ENCODE results near the gene UTS2R. TPM values are rescaled to one million over a fixed set of nuclear protein-coding genes. Genes with fewer than 3 reads are reported as not detected.
"Not testable (repeated sequence)": the region's sequence is repeated elsewhere in the genome, so short reads cannot be mapped to it uniquely, and the experiment has no call there.

UTS2R gene
- total and polyA plus RNA-seq, 5 donors = 1.0 to 7.5 (median 4.5) TPM

- H3K27me3 ChIP-seq (ENCODE audit: control insufficient read depth, insufficient read depth); ATAC-seq; H3K4me1 ChIP-seq (ENCODE audit: control insufficient read depth, insufficient read depth, low read length); H3K27ac ChIP-seq (ENCODE audit: low read length); intact Hi-C loops (cut with DNase I); H3K4me3 ChIP-seq (ENCODE audit: low read length); DNase-seq; H3K9me3 ChIP-seq (ENCODE audit: control insufficient read depth, low read length): not testable (repeated sequence)
- 90% methylated on average over 11 of the region's 11 CpGs for WGBS
Observed at GRCh38 chr17:82347994-82348393, 23.6 kb upstream of the UTS2R start.

DNA sequence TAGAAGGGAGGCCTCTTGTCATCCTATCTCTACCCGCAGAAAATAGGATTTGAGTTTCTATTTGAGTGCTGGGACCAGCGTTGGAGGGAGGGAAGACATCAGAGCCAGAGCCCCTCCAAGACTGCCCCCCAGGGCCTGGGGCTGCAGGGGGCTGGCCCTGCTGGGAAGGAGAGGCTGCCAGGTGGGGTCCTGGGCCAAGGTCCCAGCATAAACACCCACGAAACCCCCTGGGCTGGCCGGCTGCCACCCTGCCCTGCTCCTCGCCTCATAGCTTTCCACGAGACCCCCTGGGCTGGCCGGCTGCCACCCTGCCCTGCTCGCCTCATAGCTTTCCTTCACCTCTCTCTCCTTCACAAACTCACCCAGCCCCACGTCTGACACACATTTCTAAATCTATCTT lies 23.1 kb upstream of the UTS2R start:
- Histone ChIP-seq H3K4me1 (ENCODE audit: control insufficient read depth, insufficient read depth, low read length) (no peaks in the 10 kb centered on the region), H3K4me3 (ENCODE audit: low read length) (no peak overlapping the region), H3K27me3 (ENCODE audit: control insufficient read depth, insufficient read depth) (no peaks in the 10 kb centered on the region), H3K27ac (ENCODE audit: low read length) (no peak overlapping the region), H3K9me3 (ENCODE audit: control insufficient read depth, low read length) (no peaks in the 10 kb centered on the region)
- ATAC-seq (no peak), DNase-seq (peak in 1 of 3 donors; percentile 57)
- WGBS = 61% methylated on average over 9 of the region's 9 CpGs
- intact Hi-C loops (cut with DNase I) = no loop called here

DNA sequence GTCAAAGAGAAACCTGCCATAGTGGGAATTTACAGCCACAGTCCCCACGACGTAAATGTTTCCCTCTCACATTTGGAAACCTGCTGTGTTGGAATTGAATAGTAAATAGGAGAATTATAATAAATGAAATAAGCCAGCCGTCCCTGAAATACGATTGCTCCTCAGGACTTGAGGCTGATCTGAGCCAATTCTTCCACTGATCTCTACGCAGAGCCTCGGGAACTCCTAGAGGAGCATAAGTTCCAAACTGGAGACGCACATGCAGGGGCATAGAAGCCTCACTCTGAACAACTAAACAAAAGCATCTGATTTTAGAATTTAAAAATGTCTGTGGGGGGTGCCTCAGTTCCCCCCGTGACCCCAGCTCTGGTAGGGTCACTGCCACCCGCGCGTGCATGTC lies 22.7 kb upstream of the UTS2R start:
- DNase-seq = no peak
- 50% methylated on average over 11 of the region's 11 CpGs for WGBS

DNA sequence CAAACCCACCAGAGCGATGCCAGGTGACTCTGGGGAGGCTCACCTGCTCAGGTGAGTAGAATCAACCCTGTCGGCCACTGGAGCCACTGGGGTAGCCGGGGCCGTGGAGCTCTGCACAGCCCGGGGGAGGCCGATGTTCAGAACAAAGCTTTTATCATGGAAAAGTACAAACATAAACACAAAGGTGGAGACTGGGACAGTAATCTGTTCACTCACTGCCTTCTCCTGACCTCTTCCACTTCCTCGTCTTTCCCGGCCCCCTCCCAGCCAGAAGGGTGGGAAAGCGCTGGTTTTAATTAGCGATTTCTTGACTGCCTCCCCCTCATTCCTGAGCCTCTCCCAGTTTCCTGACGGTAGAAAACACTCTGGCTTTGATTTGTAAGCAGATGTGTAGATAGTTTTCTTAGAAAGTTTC lies 22.3 kb upstream of the UTS2R start:
- DNase-seq = peak in 1 of 3 donors; percentile 31
- no peak overlapping the region for H3K27ac ChIP-seq (ENCODE audit: low read length)
- no peaks in the 10 kb centered on the region for H3K9me3 ChIP-seq (ENCODE audit: control insufficient read depth, low read length)
- WGBS = 35% methylated on average over 11 of the region's 11 CpGs
- no peaks in the 10 kb centered on the region for H3K27me3 ChIP-seq (ENCODE audit: control insufficient read depth, insufficient read depth)
- no peaks in the 10 kb centered on the region for H3K4me1 ChIP-seq (ENCODE audit: control insufficient read depth, insufficient read depth, low read length)
- intact Hi-C loops (cut with DNase I) = no loop called here
- ATAC-seq = no peak
- H3K4me3 ChIP-seq (ENCODE audit: low read length) = no peak overlapping the region

More for the DNA sequence above, 22.7 kb upstream of the UTS2R start:
- no peak for ATAC-seq
- intact Hi-C loops (cut with DNase I) = no loop called here
- Histone ChIP-seq H3K4me3 (ENCODE audit: low read length) (no peak overlapping the region), H3K27ac (ENCODE audit: low read length) (no peak overlapping the region), H3K9me3 (ENCODE audit: control insufficient read depth, low read length) (no peaks in the 10 kb centered on the region), H3K4me1 (ENCODE audit: control insufficient read depth, insufficient read depth, low read length) (no peaks in the 10 kb centered on the region), H3K27me3 (ENCODE audit: control insufficient read depth, insufficient read depth) (no peaks in the 10 kb centered on the region)

DNA sequence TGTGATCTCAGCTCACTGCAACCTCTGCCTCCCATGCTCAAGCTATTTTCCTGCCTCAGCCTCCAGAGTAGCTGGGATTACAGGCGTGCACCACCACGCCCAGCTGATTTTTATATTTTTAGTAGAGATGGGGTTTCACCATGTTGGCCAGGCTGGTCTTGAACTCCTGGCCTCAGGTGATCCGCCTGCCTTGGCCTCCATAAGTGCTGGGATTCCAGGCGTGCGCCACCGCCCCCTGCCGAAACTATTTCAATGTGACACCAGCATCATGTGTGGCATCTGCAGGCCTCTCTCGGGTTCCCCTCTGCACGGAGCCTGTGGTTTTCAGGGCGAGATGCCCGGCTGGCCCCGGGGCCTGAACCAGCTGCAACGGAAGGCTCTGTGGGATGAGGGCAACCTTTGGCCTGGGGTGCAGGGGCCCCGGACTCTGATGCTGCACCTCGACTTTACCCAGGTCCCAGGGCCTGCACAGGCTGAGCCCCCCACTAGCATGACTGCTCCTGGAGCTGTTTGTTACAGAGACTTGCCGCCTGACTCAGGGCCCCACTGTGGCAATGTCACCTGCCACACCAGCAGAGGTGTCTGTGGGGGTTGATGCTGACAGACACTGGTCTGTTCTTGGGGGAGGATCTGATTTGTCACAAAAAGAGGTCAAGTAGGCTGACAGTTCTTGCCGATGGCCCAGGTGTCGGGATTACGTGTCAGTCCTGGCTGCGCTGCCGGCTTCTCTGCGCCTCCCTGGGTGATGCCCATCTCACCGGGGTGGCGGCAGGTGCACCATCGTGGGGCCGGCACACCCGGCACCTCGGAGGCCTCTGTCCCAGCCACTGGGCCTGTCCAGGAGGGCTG lies 21.2 kb upstream of the UTS2R start:
- intact Hi-C loops (cut with DNase I) = loop anchor here (1.0 to 10.0 kb wide), 5 partner anchors 64 to 424 kb away; partner anchors contain the start of genes HEXD (in 2 of the 4) and OGFOD3 (in 2 of the 4)
- Histone ChIP-seq H3K27me3 (ENCODE audit: control insufficient read depth, insufficient read depth) (no peaks in the 10 kb centered on the region), H3K9me3 (ENCODE audit: control insufficient read depth, low read length) (no peaks in the 10 kb centered on the region), H3K4me3 (ENCODE audit: low read length) (no peak overlapping the region), H3K27ac (ENCODE audit: low read length) (no peak overlapping the region), H3K4me1 (ENCODE audit: control insufficient read depth, insufficient read depth, low read length) (no peaks in the 10 kb centered on the region)
- DNase-seq (no peak), ATAC-seq (no peak)
- WGBS = 86% methylated on average over 28 of the region's 28 CpGs

GRCh38 chr17:82351254-82351712 lies 20.3 kb upstream of the UTS2R start:
- intact Hi-C loops (cut with DNase I) = loop anchor here (1.0 to 10.0 kb wide), 5 partner anchors 63 to 424 kb away; partner anchors contain the start of genes HEXD (in 2 of the 4) and OGFOD3 (in 2 of the 4)
- Histone ChIP-seq H3K27ac (ENCODE audit: low read length) (no peak overlapping the region), H3K27me3 (ENCODE audit: control insufficient read depth, insufficient read depth) (no peaks in the 10 kb centered on the region), H3K9me3 (ENCODE audit: control insufficient read depth, low read length) (no peaks in the 10 kb centered on the region), H3K4me1 (ENCODE audit: control insufficient read depth, insufficient read depth, low read length) (no peaks in the 10 kb centered on the region), H3K4me3 (ENCODE audit: low read length) (no peak overlapping the region)
- WGBS = 62% methylated on average over 21 of the region's 21 CpGs
- ATAC-seq (peak; percentile 4 to 14), DNase-seq (no peak)

- H3K27ac ChIP-seq (ENCODE audit: low read length) = no peak overlapping the region
- no peak overlapping the region for H3K4me3 ChIP-seq (ENCODE audit: low read length)
- ATAC-seq = peak; percentile 72 to 87
- intact Hi-C loops (cut with DNase I) = loop anchor here (1.0 to 10.0 kb wide), 5 partner anchors 62 to 423 kb away; partner anchors contain the start of genes HEXD (in 2 of the 4) and OGFOD3 (in 2 of the 4)
- no peaks in the 10 kb centered on the region for H3K9me3 ChIP-seq (ENCODE audit: control insufficient read depth, low read length)
- peak; percentile 85 to 93 (median 86) for DNase-seq
- no peaks in the 10 kb centered on the region for H3K4me1 ChIP-seq (ENCODE audit: control insufficient read depth, insufficient read depth, low read length)
- no peaks in the 10 kb centered on the region for H3K27me3 ChIP-seq (ENCODE audit: control insufficient read depth, insufficient read depth)
- 40% methylated on average over 26 of the region's 26 CpGs for WGBS
Observed at GRCh38 chr17:82351713-82352488, 19.7 kb upstream of the UTS2R start.

DNA sequence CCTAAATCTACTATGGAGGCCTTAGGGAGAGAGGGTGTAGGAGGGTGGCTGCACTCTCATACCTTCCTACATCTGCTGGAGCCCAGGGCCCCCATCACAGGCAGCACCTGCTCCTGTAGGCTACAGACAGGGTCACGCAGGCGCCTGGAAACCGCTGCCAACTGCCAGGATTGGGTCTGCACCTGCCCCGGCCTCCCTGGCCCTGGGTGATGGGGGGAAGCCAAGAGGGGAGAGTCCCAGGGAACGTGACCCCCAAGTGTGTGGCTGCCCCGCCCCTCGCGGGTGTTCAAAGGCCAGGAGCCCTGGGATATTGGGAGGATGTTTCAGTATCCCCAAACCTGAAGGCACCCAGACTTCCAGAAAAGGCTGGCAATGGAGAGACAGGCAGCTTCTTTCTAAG lies 18.1 kb upstream of the UTS2R start:
- H3K4me3 ChIP-seq (ENCODE audit: low read length) = no peak overlapping the region
- WGBS = 91% methylated on average over 8 of the region's 8 CpGs
- no peaks in the 10 kb centered on the region for H3K9me3 ChIP-seq (ENCODE audit: control insufficient read depth, low read length)
- DNase-seq (peak in 1 of 3 donors; percentile 42), ATAC-seq (no peak)
- intact Hi-C loops (cut with DNase I) = loop anchor here (5.0 to 10.0 kb wide), 4 partner anchors 61 to 421 kb away; partner anchors contain the start of genes HEXD (in 2 of the 4) and OGFOD3 (in 2 of the 4)
- H3K27me3 ChIP-seq (ENCODE audit: control insufficient read depth, insufficient read depth) = no peaks in the 10 kb centered on the region
- no peak overlapping the region for H3K27ac ChIP-seq (ENCODE audit: low read length)
- no peaks in the 10 kb centered on the region for H3K4me1 ChIP-seq (ENCODE audit: control insufficient read depth, insufficient read depth, low read length)

DNA sequence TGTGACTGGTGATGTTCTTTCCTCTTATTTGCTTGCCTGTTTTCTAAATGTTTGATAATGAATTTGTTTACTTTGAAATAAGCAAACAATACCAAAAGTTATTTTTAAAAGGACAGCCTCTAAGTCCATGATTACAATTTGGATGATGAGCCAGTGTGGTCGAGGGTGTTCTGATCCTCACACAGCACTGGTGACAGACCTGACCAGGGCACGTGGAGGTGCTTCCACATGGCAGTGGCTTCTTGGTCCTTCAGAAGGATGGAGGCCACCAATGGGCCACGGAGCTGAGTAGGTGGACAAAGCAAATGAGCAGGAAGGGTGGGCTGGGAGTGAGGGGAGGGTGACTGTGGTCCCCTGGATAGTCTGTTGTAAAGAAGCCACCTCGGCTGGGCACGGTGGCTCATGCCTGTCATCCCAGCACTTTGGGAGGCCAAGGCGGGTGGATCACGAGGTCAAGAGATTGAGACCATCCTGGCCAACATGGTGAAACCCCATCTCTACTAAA lies 16.7 kb upstream of the UTS2R start:
- H3K27me3 ChIP-seq (ENCODE audit: control insufficient read depth, insufficient read depth) = no peaks in the 10 kb centered on the region
- 86% methylated on average over 7 of the region's 7 CpGs for WGBS
- no peaks in the 10 kb centered on the region for H3K9me3 ChIP-seq (ENCODE audit: control insufficient read depth, low read length)

GRCh38 chr17:82355770-82356427 lies 15.7 kb upstream of the UTS2R start:
- Histone ChIP-seq H3K4me1 (ENCODE audit: control insufficient read depth, insufficient read depth, low read length) (no peaks in the 10 kb centered on the region), H3K9me3 (ENCODE audit: control insufficient read depth, low read length) (no peaks in the 10 kb centered on the region), H3K27ac (ENCODE audit: low read length) (no peak overlapping the region), H3K27me3 (ENCODE audit: control insufficient read depth, insufficient read depth) (no peaks in the 10 kb centered on the region), H3K4me3 (ENCODE audit: low read length) (no peak overlapping the region)
- ATAC-seq = no peak
- 51% methylated on average over 11 of the region's 11 CpGs for WGBS
- peak in 1 of 3 donors; percentile 46 for DNase-seq
- intact Hi-C loops (cut with DNase I) = loop anchor here (2.0 to 10.0 kb wide), 5 partner anchors 51 to 419 kb away; partner anchors contain the start of genes HEXD (in 1 of the 4) and OGFOD3 (in 1 of the 4)

More for the DNA sequence above, 16.7 kb upstream of the UTS2R start:
- ATAC-seq (no peak), DNase-seq (peak in 1 of 3 donors; percentile 25)
- intact Hi-C loops (cut with DNase I) = loop anchor here (5.0 to 10.0 kb wide), 5 partner anchors 52 to 420 kb away; partner anchors contain the start of genes HEXD (in 2 of the 4) and OGFOD3 (in 2 of the 4)
- no peak overlapping the region for H3K27ac ChIP-seq (ENCODE audit: low read length)
- no peak overlapping the region for H3K4me3 ChIP-seq (ENCODE audit: low read length)
- H3K4me1 ChIP-seq (ENCODE audit: control insufficient read depth, insufficient read depth, low read length) = no peaks in the 10 kb centered on the region

Data from right cardiac atrium (tissue), 5 donors.